BE2C (cell line): ENCODE data around the gene DTX3.
A peak's percentile ranks its signal among the peaks of the same experiment; 100 is the strongest.

Source experiments
- DNase-seq: peaks from one replicate; pipeline ENCODE4 v3.0.0-alpha.2; 2020
- H3K27me3 ChIP-seq: fragments of 250-450 bp; sonication (Bioruptor Pico); 2 replicates; pipeline ENCODE4 v1.5.1; 2020; ENCODE audit warnings: mild to moderate bottlenecking
- H3K36me3 ChIP-seq: fragments of 250-450 bp; sonication (Bioruptor Pico); 2 replicates; pipeline ENCODE4 v1.5.1; 2020; ENCODE audit warnings: mild to moderate bottlenecking
- H3K4me1 ChIP-seq: fragments of 250-450 bp; sonication (Bioruptor Pico); 2 replicates; pipeline ENCODE4 v1.5.1; 2020
- H3K4me3 ChIP-seq: 2 replicates; pipeline ENCODE4 v1.5.1; 2011; ENCODE audit warnings: low read depth, low read length
- H3K9me3 ChIP-seq: fragments of 250-450 bp; sonication (Bioruptor Pico); 2 replicates; pipeline ENCODE4 v1.5.1; 2020
- TF ChIP-seq, protein P1 (sequence below): IDR thresholded peaks from 2 replicates; pipeline ENCODE4 v1.5.1; 2012; ENCODE audit warnings: mild to moderate bottlenecking, low read depth, low read length

The DTX3 gene

DNA sequence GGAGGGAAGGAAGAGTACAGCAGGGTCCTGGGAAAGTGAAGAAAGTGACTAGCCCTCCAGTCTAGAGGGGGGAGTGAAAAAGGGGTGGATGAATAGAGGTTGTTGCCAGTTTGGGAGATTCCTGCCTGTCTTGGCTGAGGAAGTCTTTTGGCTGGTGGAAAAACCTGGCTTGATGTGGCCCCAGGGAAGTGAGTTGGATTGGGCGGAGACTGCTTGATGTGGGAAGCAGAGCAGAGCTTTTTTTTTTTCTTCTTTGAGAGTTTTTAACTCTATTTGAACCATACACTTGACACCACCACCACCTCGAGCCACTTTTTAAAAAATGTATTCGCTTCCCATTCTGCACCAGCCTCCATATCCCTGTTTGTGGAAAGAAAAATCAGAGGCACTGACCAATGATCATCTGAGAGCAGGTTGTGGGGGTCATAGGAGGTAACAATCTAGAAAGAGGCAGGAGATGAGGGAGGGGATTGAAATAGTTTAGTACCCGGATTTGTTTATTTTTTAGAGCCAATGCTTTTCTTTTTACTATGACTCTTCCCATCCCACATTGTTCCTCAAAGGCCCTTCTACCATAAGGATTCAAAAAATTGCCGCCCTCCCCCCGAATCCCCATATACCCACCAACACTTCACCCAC, 690 bp upstream of the DTX3 start:
- Histone ChIP-seq H3K9me3 (no peaks in the 10 kb centered on the region), H3K4me3 (peak overlapping the region; percentile 92), H3K27me3 (no peaks in the 10 kb centered on the region), H3K4me1 (peaks cover 7% of the 10 kb centered on the region; the same call in 1 of the 2 replicates), H3K36me3 (peaks cover 3% of the 10 kb centered on the region; the same call in 1 of the 2 replicates)
- no peak for DNase-seq
- TF ChIP-seq, protein P1, sequence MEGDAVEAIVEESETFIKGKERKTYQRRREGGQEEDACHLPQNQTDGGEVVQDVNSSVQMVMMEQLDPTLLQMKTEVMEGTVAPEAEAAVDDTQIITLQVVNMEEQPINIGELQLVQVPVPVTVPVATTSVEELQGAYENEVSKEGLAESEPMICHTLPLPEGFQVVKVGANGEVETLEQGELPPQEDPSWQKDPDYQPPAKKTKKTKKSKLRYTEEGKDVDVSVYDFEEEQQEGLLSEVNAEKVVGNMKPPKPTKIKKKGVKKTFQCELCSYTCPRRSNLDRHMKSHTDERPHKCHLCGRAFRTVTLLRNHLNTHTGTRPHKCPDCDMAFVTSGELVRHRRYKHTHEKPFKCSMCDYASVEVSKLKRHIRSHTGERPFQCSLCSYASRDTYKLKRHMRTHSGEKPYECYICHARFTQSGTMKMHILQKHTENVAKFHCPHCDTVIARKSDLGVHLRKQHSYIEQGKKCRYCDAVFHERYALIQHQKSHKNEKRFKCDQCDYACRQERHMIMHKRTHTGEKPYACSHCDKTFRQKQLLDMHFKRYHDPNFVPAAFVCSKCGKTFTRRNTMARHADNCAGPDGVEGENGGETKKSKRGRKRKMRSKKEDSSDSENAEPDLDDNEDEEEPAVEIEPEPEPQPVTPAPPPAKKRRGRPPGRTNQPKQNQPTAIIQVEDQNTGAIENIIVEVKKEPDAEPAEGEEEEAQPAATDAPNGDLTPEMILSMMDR, result no peak

DNA sequence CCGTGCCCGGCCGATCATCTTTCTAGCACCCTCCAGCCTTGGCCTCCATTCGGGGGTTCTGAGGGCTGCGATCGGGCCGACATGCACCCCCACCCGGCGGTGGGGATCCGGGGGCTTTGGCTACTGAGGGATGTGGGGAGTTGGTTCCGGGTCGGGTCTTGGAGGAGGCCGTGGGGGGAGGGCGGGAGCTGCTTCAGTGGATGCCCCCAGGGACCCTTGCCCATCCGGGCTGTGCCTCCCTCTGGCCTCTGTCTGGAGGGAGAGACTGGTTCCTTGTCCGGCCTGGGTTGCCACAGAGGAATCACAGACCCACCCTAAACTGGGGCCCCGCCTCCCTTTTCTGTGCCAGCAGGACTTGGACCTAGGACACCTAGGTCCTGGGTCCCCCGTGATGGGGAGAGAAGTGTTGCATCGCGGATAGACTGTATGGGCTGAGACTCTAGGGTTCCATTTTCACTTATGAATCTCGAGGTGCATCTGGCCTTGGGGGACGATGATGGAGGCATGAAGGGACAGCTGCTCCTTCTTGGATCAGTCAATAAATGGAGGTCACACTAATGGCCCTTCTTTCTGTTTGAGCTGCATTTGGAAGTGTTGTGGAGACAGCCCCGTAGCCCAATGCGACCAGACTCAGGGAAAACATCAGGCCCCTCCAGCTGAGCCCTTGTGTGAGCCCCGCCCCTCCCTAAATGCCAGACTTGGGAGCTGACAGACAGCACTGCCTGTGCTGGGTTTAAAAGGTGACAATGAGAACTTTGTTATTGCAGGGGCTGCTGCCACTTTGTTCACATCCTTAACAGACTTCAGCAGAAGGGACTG, 577 bp downstream of the DTX3 start:
- H3K36me3 ChIP-seq, result peaks cover 7% of the 10 kb centered on the region; the same call in 1 of the 2 replicates
- no peaks in the 10 kb centered on the region for H3K27me3 ChIP-seq
- H3K9me3 ChIP-seq, result no peaks in the 10 kb centered on the region
- peaks cover 7% of the 10 kb centered on the region for H3K4me1 ChIP-seq
- TF ChIP-seq, protein P1, result no peak
- H3K4me3 ChIP-seq, result peak overlapping the region; percentile 92
- DNase-seq, result peak; percentile 49

GRCh38 chr12:57605811-57606311, 1.2 kb downstream of the DTX3 start:
- H3K4me1 ChIP-seq, result peaks cover 12% of the 10 kb centered on the region
- no peak for DNase-seq
- H3K4me3 ChIP-seq, result peak overlapping the region; percentile 92
- TF ChIP-seq, protein P1, result no peak
- peaks cover 7% of the 10 kb centered on the region; the same call in 1 of the 2 replicates for H3K36me3 ChIP-seq
- H3K27me3 ChIP-seq, result no peaks in the 10 kb centered on the region
- H3K9me3 ChIP-seq, result no peaks in the 10 kb centered on the region

DNA sequence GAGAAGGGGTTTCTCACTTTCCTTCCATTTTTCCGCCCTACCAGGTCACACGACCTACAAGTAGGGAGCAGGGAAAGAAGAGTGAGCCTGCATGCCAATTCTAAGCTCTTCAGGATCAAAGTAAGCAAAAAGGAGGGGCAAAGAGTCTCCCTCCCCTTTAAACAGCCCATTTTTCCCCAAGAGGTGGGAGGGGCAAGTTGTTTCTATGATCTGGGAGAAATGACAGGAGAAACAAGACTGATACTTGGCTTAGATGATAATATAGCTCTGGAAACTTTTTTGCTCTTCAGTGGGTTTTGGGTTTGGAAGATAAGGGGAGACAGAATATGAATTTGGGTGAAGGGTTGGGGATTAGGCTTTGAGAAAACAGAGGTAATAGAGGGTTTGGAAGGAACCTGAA, 1.8 kb downstream of the DTX3 start:
- Histone ChIP-seq H3K4me3 (no peak overlapping the region), H3K4me1 (peaks cover 12% of the 10 kb centered on the region)

DNA sequence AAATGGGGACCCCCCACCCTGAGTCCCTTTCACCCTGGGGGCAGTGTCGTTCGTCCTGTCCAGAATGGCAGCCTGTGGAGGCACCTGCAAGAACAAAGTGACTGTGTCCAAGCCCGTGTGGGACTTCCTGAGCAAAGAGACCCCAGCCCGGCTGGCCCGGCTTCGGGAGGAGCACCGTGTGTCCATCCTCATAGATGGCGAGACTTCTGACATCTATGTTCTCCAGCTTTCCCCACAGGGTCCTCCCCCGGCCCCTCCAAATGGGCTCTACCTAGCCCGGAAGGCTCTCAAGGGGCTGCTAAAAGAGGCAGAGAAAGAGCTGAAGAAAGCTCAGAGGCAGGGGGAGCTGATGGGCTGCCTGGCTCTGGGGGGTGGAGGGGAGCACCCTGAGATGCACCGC, 2.2 kb downstream of the DTX3 start:
- H3K36me3 ChIP-seq, result peaks cover 7% of the 10 kb centered on the region; the same call in 1 of the 2 replicates
- H3K27me3 ChIP-seq, result no peaks in the 10 kb centered on the region
- no peaks in the 10 kb centered on the region for H3K9me3 ChIP-seq
- peaks cover 12% of the 10 kb centered on the region for H3K4me1 ChIP-seq
- no peak overlapping the region for H3K4me3 ChIP-seq
- TF ChIP-seq, protein P1, result no peak
- no peak for DNase-seq

More for the DNA sequence above, 1.8 kb downstream of the DTX3 start:
- Histone ChIP-seq H3K27me3 (no peaks in the 10 kb centered on the region), H3K9me3 (no peaks in the 10 kb centered on the region), H3K36me3 (peaks cover 7% of the 10 kb centered on the region; the same call in 1 of the 2 replicates)
- TF ChIP-seq, protein P1, result no peak
- DNase-seq, result no peak
